Mesenchymal stem cell (in vitro differentiated cells and primary cell): ENCODE measurements around the gene COX4I1.

Experiments used
- DNase-seq: peaks from one replicate; pipeline ENCODE4 v3.0.0-alpha.2; 2013
- H2AFZ ChIP-seq: one replicate; pipeline ENCODE4 v1.6.1; 2013; ENCODE audit warnings: low read depth, mild to moderate bottlenecking, control low read depth, inconsistent platforms, low read length, moderate library complexity
- H2AK5ac ChIP-seq: 2 replicates; pipeline ENCODE4 v1.6.1; 2013; ENCODE audit warnings: low read length, moderate library complexity, mild to moderate bottlenecking, inconsistent platforms; ENCODE audit not compliant: severe bottlenecking
- H2BK120ac ChIP-seq: one replicate; pipeline ENCODE4 v1.6.1; 2013; ENCODE audit warnings: low read depth, mild to moderate bottlenecking, inconsistent platforms, low read length, moderate library complexity
- H2BK12ac ChIP-seq, 2 experiments: one replicate each; pipeline ENCODE4 v1.6.1; 2013; ENCODE audit warnings: inconsistent platforms in 2 of 2, low read length in 2 of 2, mild to moderate bottlenecking in 2 of 2, moderate library complexity in 2 of 2, control low read depth in 1 of 2
- H2BK15ac ChIP-seq: one replicate; pipeline ENCODE4 v1.6.1; 2013; ENCODE audit warnings: mild to moderate bottlenecking, low read depth, inconsistent platforms; ENCODE audit not compliant: poor library complexity, severe bottlenecking
- H2BK5ac ChIP-seq: 2 replicates; pipeline ENCODE4 v1.6.1; 2013; ENCODE audit warnings: low read depth, mild to moderate bottlenecking, low read length, control low read depth, inconsistent platforms; ENCODE audit not compliant: poor library complexity, severe bottlenecking
- H3K14ac ChIP-seq, 2 experiments: one replicate each; pipeline ENCODE4 v1.6.1; 2013; ENCODE audit warnings: inconsistent platforms in 2 of 2, low read length in 2 of 2, control low read depth in 1 of 2, mild to moderate bottlenecking in 1 of 2, moderate library complexity in 1 of 2
- H3K18ac ChIP-seq, 2 experiments: one replicate each; pipeline ENCODE4 v1.6.1; 2013; ENCODE audit warnings: inconsistent platforms in 2 of 2, low read length in 2 of 2, control low read depth in 1 of 2, low read depth in 1 of 2, mild to moderate bottlenecking in 1 of 2
- H3K23ac ChIP-seq, 2 experiments: one replicate each; pipeline ENCODE4 v1.6.1; 2013; ENCODE audit warnings: inconsistent platforms in 2 of 2, low read length in 2 of 2, mild to moderate bottlenecking in 2 of 2, moderate library complexity in 2 of 2, control low read depth in 1 of 2
- H3K27ac ChIP-seq: 2 replicates; pipeline ENCODE4 v1.5.1; 2013; ENCODE audit warnings: mild to moderate bottlenecking, moderate library complexity, low read length, control low read depth, inconsistent platforms; ENCODE audit not compliant: poor library complexity, severe bottlenecking
- H3K27me3 ChIP-seq, 2 experiments: 2 replicates each; pipeline versions ENCODE4 v1.6.1 to v1.7.0; 2013; ENCODE audit warnings: low read length in 2 of 2, mild to moderate bottlenecking in 2 of 2, moderate library complexity in 2 of 2, control low read depth in 1 of 2, inconsistent platforms in 1 of 2; ENCODE audit not compliant: control insufficient read depth in 1 of 2, insufficient read depth in 1 of 2
- H3K36me3 ChIP-seq, 2 experiments: 2 replicates each; pipeline versions ENCODE4 v1.6.1 to v1.7.0; 2013; ENCODE audit warnings: low read length in 2 of 2, control low read depth in 1 of 2, inconsistent platforms in 1 of 2, low read depth in 1 of 2, mild to moderate bottlenecking in 1 of 2; ENCODE audit not compliant: insufficient read depth in 2 of 2, control insufficient read depth in 1 of 2
- H3K4ac ChIP-seq, 2 experiments: one replicate each; pipeline ENCODE4 v1.6.1; 2013; ENCODE audit warnings: inconsistent platforms in 2 of 2, low read length in 2 of 2, mild to moderate bottlenecking in 2 of 2, moderate library complexity in 2 of 2, control low read depth in 1 of 2, low read depth in 1 of 2
- H3K4me1 ChIP-seq: 2 replicates; pipeline ENCODE4 v1.6.1; 2013; ENCODE audit warnings: low read depth, low read length, control low read depth; ENCODE audit not compliant: control insufficient read depth, insufficient read depth
- H3K4me2 ChIP-seq: 2 replicates; pipeline ENCODE4 v1.6.1; 2013; ENCODE audit warnings: low read length, mild to moderate bottlenecking, inconsistent platforms; ENCODE audit not compliant: poor library complexity, severe bottlenecking
- H3K4me3 ChIP-seq, 2 experiments: 2 replicates each; pipeline versions ENCODE4 v1.5.1 to v1.7.0; 2013; ENCODE audit warnings: low read length in 2 of 2, mild to moderate bottlenecking in 2 of 2, control low read depth in 1 of 2, low read depth in 1 of 2; ENCODE audit not compliant: insufficient read depth in 1 of 2
- H3K79me1 ChIP-seq: replicated peaks from 2 replicates; pipeline ENCODE4 v1.6.1; 2013; ENCODE audit warnings: mild to moderate bottlenecking, control low read depth, low read length, inconsistent platforms; ENCODE audit not compliant: poor library complexity, severe bottlenecking
- H3K9ac ChIP-seq: 2 replicates; pipeline ENCODE4 v1.7.0; 2013; ENCODE audit warnings: mild to moderate bottlenecking, low read length, moderate library complexity
- H3K9me3 ChIP-seq: 2 replicates; pipeline ENCODE4 v1.7.0; 2013; ENCODE audit warnings: mild to moderate bottlenecking, low read length; ENCODE audit not compliant: control insufficient read depth
- H4K8ac ChIP-seq: one replicate; pipeline ENCODE4 v1.6.1; 2013; ENCODE audit warnings: inconsistent platforms, mild to moderate bottlenecking, low read length, moderate library complexity
- H4K91ac ChIP-seq: one replicate; pipeline ENCODE4 v1.6.1; 2013; ENCODE audit warnings: mild to moderate bottlenecking, low read length, inconsistent platforms
- WGBS: methylation state at CpG from one replicate; pipeline ENCODE4 v1.1.7; 2013; ENCODE audit warnings: mixed read lengths; 5-methylcytosine and 5-hydroxymethylcytosine counted together

Gene COX4I1

GRCh38 chr16:85824161-85825135 lies 25.0 kb downstream of the COX4I1 start:
- Histone ChIP-seq H3K4me2 (no peak overlapping the region), H2BK15ac (no peak overlapping the region)

GRCh38 chr16:85825326-85825725 lies 25.8 kb downstream of the COX4I1 start:
- H3K14ac ChIP-seq, result no peak overlapping the region
- H3K18ac ChIP-seq, result no peak overlapping the region
- whole genome bisulfite sequencing, result 56% methylated on average over 9 of the region's 9 CpGs
- no peaks in the 10 kb centered on the region for H3K79me1 ChIP-seq
- H3K4ac ChIP-seq, result no peak overlapping the region
- no peak for DNase-seq
- no peak overlapping the region for H4K8ac ChIP-seq
- no peak overlapping the region for H3K27ac ChIP-seq
- H2BK120ac ChIP-seq, result no peak overlapping the region
- no peak overlapping the region for H2BK5ac ChIP-seq
- H2BK12ac ChIP-seq, result no peak overlapping the region
- H3K4me2 ChIP-seq, result no peak overlapping the region
- peaks cover 3% of the 10 kb centered on the region for H3K9me3 ChIP-seq
- no peaks in the 10 kb centered on the region for H3K36me3 ChIP-seq
- H2AFZ ChIP-seq, result no peak overlapping the region
- H2BK15ac ChIP-seq, result no peak overlapping the region
- no peak overlapping the region for H2AK5ac ChIP-seq
- H3K4me1 ChIP-seq, result peaks cover 1% of the 10 kb centered on the region
- no peak overlapping the region for H3K23ac ChIP-seq
- H3K4me3 ChIP-seq, result no peak overlapping the region
- H4K91ac ChIP-seq, result no peak overlapping the region
- peaks cover 9 to 39% of the 10 kb centered on the region in 2 experiments for H3K27me3 ChIP-seq
- no peak overlapping the region for H3K9ac ChIP-seq

More at GRCh38 chr16:85824161-85825135, 25.0 kb downstream of the COX4I1 start:
- no peak overlapping the region for H3K14ac ChIP-seq
- H3K27ac ChIP-seq, result no peak overlapping the region
- H3K23ac ChIP-seq, result no peak overlapping the region
- no peak for DNase-seq
- H4K8ac ChIP-seq, result no peak overlapping the region
- no peak overlapping the region for H3K9ac ChIP-seq
- H3K4me3 ChIP-seq, result no peak overlapping the region
- H3K18ac ChIP-seq, result no peak overlapping the region
- no peak overlapping the region for H4K91ac ChIP-seq
- H3K9me3 ChIP-seq, result peaks cover 3% of the 10 kb centered on the region
- no peaks in the 10 kb centered on the region for H3K36me3 ChIP-seq
- no peaks in the 10 kb centered on the region for H3K79me1 ChIP-seq
- no peak overlapping the region for H2BK5ac ChIP-seq
- 85% methylated on average over 20 of the region's 20 CpGs for WGBS
- H2BK120ac ChIP-seq, result no peak overlapping the region
- H2AK5ac ChIP-seq, result no peak overlapping the region
- peaks cover 1% of the 10 kb centered on the region for H3K4me1 ChIP-seq
- H3K27me3 ChIP-seq, result peaks cover 17 to 41% of the 10 kb centered on the region in 2 experiments
- H2BK12ac ChIP-seq, result no peak overlapping the region
- H2AFZ ChIP-seq, result no peak overlapping the region
- H3K4ac ChIP-seq, result no peak overlapping the region

- Histone ChIP-seq H3K4ac (no peak overlapping the region), H3K79me1 (no peaks in the 10 kb centered on the region), H3K9ac (no peak overlapping the region), H3K36me3 (no peaks in the 10 kb centered on the region), H3K14ac (peak overlapping the region in 1 of 2 experiments; percentile 68), H3K9me3 (peaks cover 3% of the 10 kb centered on the region), H3K4me2 (no peak overlapping the region), H2AFZ (no peak overlapping the region), H4K8ac (no peak overlapping the region), H2BK5ac (no peak overlapping the region), H3K27ac (no peak overlapping the region), H2BK12ac (no peak overlapping the region), H2BK15ac (no peak overlapping the region), H4K91ac (no peak overlapping the region), H3K23ac (no peak overlapping the region), H2AK5ac (no peak overlapping the region), H3K18ac (no peak overlapping the region), H3K4me3 (peak overlapping the region in 1 of 2 experiments; percentile 4), H2BK120ac (no peak overlapping the region), H3K4me1 (peaks cover 1% of the 10 kb centered on the region), H3K27me3 (peaks cover 4 to 37% of the 10 kb centered on the region in 2 experiments)
- WGBS, result 90% methylated on average over 16 of the region's 16 CpGs
- no peak for DNase-seq
These were observed 27.3 kb downstream of the COX4I1 start for GRCh38 chr16:85826686-85827247.

GRCh38 chr16:85828166-85828565 lies 28.7 kb downstream of the COX4I1 start:
- Histone ChIP-seq H3K27ac (no peak overlapping the region), H3K23ac (no peak overlapping the region), H2BK15ac (no peak overlapping the region), H2BK5ac (no peak overlapping the region), H4K91ac (no peak overlapping the region), H3K27me3 (peaks cover 0 to 43% of the 10 kb centered on the region in 2 experiments), H4K8ac (no peak overlapping the region), H3K36me3 (no peaks in the 10 kb centered on the region), H3K4me1 (peaks cover 1% of the 10 kb centered on the region), H3K9ac (no peak overlapping the region), H3K14ac (no peak overlapping the region), H3K9me3 (peaks cover 3% of the 10 kb centered on the region), H3K4me2 (no peak overlapping the region), H3K79me1 (no peaks in the 10 kb centered on the region), H2AK5ac (no peak overlapping the region), H2AFZ (no peak overlapping the region), H3K18ac (no peak overlapping the region), H3K4ac (no peak overlapping the region), H2BK12ac (no peak overlapping the region), H3K4me3 (no peak overlapping the region), H2BK120ac (no peak overlapping the region)
- 77% methylated on average over 8 of the region's 9 CpGs for WGBS
- DNase-seq, result no peak
